ENCODE data around the gene OR56A4.

Gene OR56A4

GRCh38 chr11:6012035-6012668 is 5.4 kb upstream of the OR56A4 start:
- Histone ChIP-seq H3K27ac (ENCODE audit: poor library complexity, severe bottlenecking) (no peak overlapping the region), H3K36me3 (ENCODE audit: low read depth) (no peaks in the 10 kb centered on the region), H3K4me3 (ENCODE audit: severe bottlenecking) (no peak overlapping the region), H3K9me3 (ENCODE audit: severe bottlenecking) (no peaks in the 10 kb centered on the region), H3K27me3 (ENCODE audit: insufficient read depth, poor library complexity, severe bottlenecking) (peaks cover 5% of the 10 kb centered on the region), H3K4me1 (ENCODE audit: insufficient read depth, poor library complexity, severe bottlenecking) (no peaks in the 10 kb centered on the region)
- no peak for TF ChIP-seq CTCF (IDR thresholded peaks at IDR 0.05; ENCODE audit: poor library complexity, severe bottlenecking)
- ATAC-seq (ENCODE audit: low read depth) (no peak), DNase-seq (ENCODE audit: low spot score) (no peak)

- no peak overlapping the region for H3K4me3 ChIP-seq (ENCODE audit: severe bottlenecking)
- no peak overlapping the region for H3K27ac ChIP-seq (ENCODE audit: poor library complexity, severe bottlenecking)
- no peaks in the 10 kb centered on the region for H3K36me3 ChIP-seq (ENCODE audit: low read depth)
- no peaks in the 10 kb centered on the region for H3K9me3 ChIP-seq (ENCODE audit: severe bottlenecking)
- H3K4me1 ChIP-seq (ENCODE audit: insufficient read depth, poor library complexity, severe bottlenecking), result no peaks in the 10 kb centered on the region
- peaks cover 5% of the 10 kb centered on the region for H3K27me3 ChIP-seq (ENCODE audit: insufficient read depth, poor library complexity, severe bottlenecking)
- DNase-seq (ENCODE audit: low spot score), result no peak
- no peak for ATAC-seq (ENCODE audit: low read depth)
- TF ChIP-seq CTCF (IDR thresholded peaks at IDR 0.05; ENCODE audit: poor library complexity, severe bottlenecking), result no peak
These were observed 351 bp downstream of the OR56A4 start for GRCh38 chr11:6006395-6006794.

- no peaks in the 10 kb centered on the region for H3K36me3 ChIP-seq (ENCODE audit: low read depth)
- no peak for ATAC-seq (ENCODE audit: low read depth)
- no peak overlapping the region for H3K27ac ChIP-seq (ENCODE audit: poor library complexity, severe bottlenecking)
- no peaks in the 10 kb centered on the region for H3K27me3 ChIP-seq (ENCODE audit: insufficient read depth, poor library complexity, severe bottlenecking)
- no peaks in the 10 kb centered on the region for H3K4me1 ChIP-seq (ENCODE audit: insufficient read depth, poor library complexity, severe bottlenecking)
- no peak for DNase-seq (ENCODE audit: low spot score)
- no peak overlapping the region for H3K4me3 ChIP-seq (ENCODE audit: severe bottlenecking)
- H3K9me3 ChIP-seq (ENCODE audit: severe bottlenecking), result no peaks in the 10 kb centered on the region
- TF ChIP-seq CTCF (IDR thresholded peaks at IDR 0.05; ENCODE audit: poor library complexity, severe bottlenecking), result no peak
These were observed 4.5 kb downstream of the OR56A4 start for GRCh38 chr11:6002202-6002699.

GRCh38 chr11:5994791-5995190 is 12.0 kb downstream of the OR56A4 start:
- H3K9me3 ChIP-seq (ENCODE audit: severe bottlenecking), result no peaks in the 10 kb centered on the region
- H3K4me3 ChIP-seq (ENCODE audit: severe bottlenecking), result no peak overlapping the region
- ATAC-seq (ENCODE audit: low read depth), result no peak
- no peak overlapping the region for H3K27ac ChIP-seq (ENCODE audit: poor library complexity, severe bottlenecking)
- no peaks in the 10 kb centered on the region for H3K27me3 ChIP-seq (ENCODE audit: insufficient read depth, poor library complexity, severe bottlenecking)
- DNase-seq (ENCODE audit: low spot score), result no peak
- TF ChIP-seq CTCF (IDR thresholded peaks at IDR 0.05; ENCODE audit: poor library complexity, severe bottlenecking), result no peak
- no peaks in the 10 kb centered on the region for H3K4me1 ChIP-seq (ENCODE audit: insufficient read depth, poor library complexity, severe bottlenecking)
- no peaks in the 10 kb centered on the region for H3K36me3 ChIP-seq (ENCODE audit: low read depth)

- Histone ChIP-seq H3K9me3 (ENCODE audit: severe bottlenecking) (no peaks in the 10 kb centered on the region), H3K27ac (ENCODE audit: poor library complexity, severe bottlenecking) (no peak overlapping the region), H3K4me3 (ENCODE audit: severe bottlenecking) (no peak overlapping the region), H3K27me3 (ENCODE audit: insufficient read depth, poor library complexity, severe bottlenecking) (peaks cover 5% of the 10 kb centered on the region), H3K36me3 (ENCODE audit: low read depth) (no peaks in the 10 kb centered on the region), H3K4me1 (ENCODE audit: insufficient read depth, poor library complexity, severe bottlenecking) (no peaks in the 10 kb centered on the region)
- no peak for DNase-seq (ENCODE audit: low spot score)
- ATAC-seq (ENCODE audit: low read depth), result peak; percentile 65; the same call in 2 of the 3 replicates
- TF ChIP-seq CTCF (IDR thresholded peaks at IDR 0.05; ENCODE audit: poor library complexity, severe bottlenecking), result peak; percentile 68
These were observed 14.0 kb downstream of the OR56A4 start for GRCh38 chr11:5992604-5993251.
